Gastrocnemius medialis (tissue), 4 donors: ENCODE results near the gene SLC25A21. TPM values are rescaled to one million over a fixed set of nuclear protein-coding genes. Genes with fewer than 3 reads are reported as not detected.

Source experiments
- ATAC-seq, 2 donors: fragments of 150-250 bp; one replicate each; pipeline ENCODE4 v1.9.1; 2016
- DNase-seq, 2 donors: peaks; one replicate each; pipeline ENCODE4 v3.0.0-alpha.2; 2019
- H3K27ac ChIP-seq, 4 donors: fragments of 200-600 bp; sonication (generic); 1 replicate in 1 of 4; 2 replicates in 3 of 4; pipeline ENCODE4 v1.5.1; 2016 to 2018; ENCODE audit warnings: mild to moderate bottlenecking in 2 of 4, moderate library complexity in 1 of 4
- H3K27me3 ChIP-seq, 3 donors: fragments of 200-600 bp; sonication (generic) in 2 of 3; 1 replicate in 1 of 3; 2 replicates in 2 of 3; pipeline versions ENCODE4 v1.5.1 to v1.6.0; 2016 to 2019; ENCODE audit warnings: mild to moderate bottlenecking in 1 of 3, moderate library complexity in 1 of 3
- H3K36me3 ChIP-seq, 2 donors: fragments of 200-600 bp; sonication (generic) in 1 of 2; one replicate each; pipeline ENCODE4 v1.5.1; 2017 to 2018
- H3K4me1 ChIP-seq, 2 donors: fragments of 200-600 bp; sonication (generic) in 1 of 2; one replicate each; pipeline ENCODE4 v1.5.1; 2016 to 2017; ENCODE audit warnings: mild to moderate bottlenecking in 2 of 2
- H3K4me3 ChIP-seq, 4 donors: fragments of 200-600 bp; sonication (generic) in 3 of 4; 1 replicate in 1 of 4; 2 replicates in 3 of 4; pipeline ENCODE4 v1.5.1; 2016 to 2019; ENCODE audit warnings: mild to moderate bottlenecking in 2 of 4
- H3K9me3 ChIP-seq, 3 donors: fragments of 200-600 bp; sonication (generic) in 2 of 3; 1 replicate in 1 of 3; 2 replicates in 2 of 3; pipeline ENCODE4 v1.5.1; 2016 to 2019
- CTCF ChIP-seq, 5 experiments: fragments of 450-650 bp in 3 of 5; fragments of 200-600 bp in 2 of 5; sonication (generic) in 2 of 5; IDR thresholded peaks in 4 of 5; conservative IDR thresholded peaks in 1 of 5; 1 replicate in 4 of 5; 2 replicates in 1 of 5; pipeline ENCODE4 v1.5.1; 2016 to 2019; ENCODE audit warnings: antibody characterized with exemption in 5 of 5, mild to moderate bottlenecking in 3 of 5, moderate library complexity in 3 of 5
- POLR2A ChIP-seq, 2 donors: fragments of 450-650 bp; IDR thresholded peaks; one replicate each; pipeline ENCODE4 v1.6.1; 2017; ENCODE audit warnings: antibody characterized with exemption in 2 of 2, mild to moderate bottlenecking in 2 of 2, moderate library complexity in 2 of 2
- in situ Hi-C, 4 donors: fragments of 200-750 bp; cut with MboI; loops; one replicate each; pipeline versions ENCODE4 v1.15.0 to v1.8.0; 2017; ENCODE audit warnings: low sequenced_read_pairs in 4 of 4
- intact Hi-C: fragments of 100-400 bp; cut with DNase I; formaldehyde crosslinking; loops from one replicate; pipeline ENCODE4 v1.15.1; 2023; ENCODE audit warnings: low total_unique reads
- total RNA-seq, 4 donors: library from RNA; depleted of rRNA; stranded (reverse); fragments of >200 nt; gene quantifications; one replicate each; pipeline versions ENCODE4 v1.1.0 to v1.2.3, GENCODE V29; 2016

The SLC25A21 gene
- total RNA-seq, 4 donors from 2014 or later: 1.9 TPM; not detected in 3

DNA sequence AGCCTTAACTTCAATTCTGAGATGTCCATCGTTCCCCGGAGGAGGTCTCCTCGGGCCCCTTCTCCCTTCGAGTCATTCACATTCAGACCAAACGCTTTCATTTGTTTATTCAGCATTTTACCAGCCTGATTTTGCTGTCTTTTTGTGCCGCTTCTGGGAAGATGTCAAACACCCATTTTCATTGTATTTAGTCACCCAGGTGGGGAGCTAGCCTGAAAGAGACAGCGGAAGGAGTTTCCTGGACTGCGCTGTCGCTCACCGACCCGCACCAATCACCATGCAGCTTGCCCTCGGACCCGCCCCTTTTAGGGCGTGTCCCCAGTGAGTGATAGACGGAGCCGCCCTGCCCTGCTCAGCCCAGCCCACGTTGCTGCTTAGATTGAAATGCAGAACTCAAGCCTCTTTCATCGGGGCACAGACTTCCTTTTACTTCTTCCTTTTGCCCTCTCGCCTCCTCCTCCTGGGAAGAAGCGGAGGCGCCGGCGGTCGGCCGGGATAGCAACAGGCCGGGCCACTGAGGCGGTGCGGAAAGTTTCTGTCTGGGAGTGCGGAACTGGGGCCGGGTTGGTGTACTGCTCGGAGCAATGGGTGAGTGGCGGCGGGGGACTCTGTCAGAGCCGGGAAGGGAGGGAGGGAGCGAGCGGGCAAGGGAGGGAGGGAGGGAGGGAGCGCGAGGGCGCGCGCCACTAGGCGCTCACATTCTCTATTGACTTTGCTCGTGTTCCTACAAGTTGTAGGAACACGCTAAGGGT is 510.7 kb downstream of the SLC25A21 start, which contains the start of gene PAX9:
PAX9 (plus strand) TSS at position 355 of the 752 bp plus-strand sequence; CDS start at position 585, 230 bp downstream.
- H3K27ac ChIP-seq: no peak within 1 kb of the TSS
- no peaks in the 10 kb centered on the region for H3K9me3 ChIP-seq
- H3K4me3 ChIP-seq: peak within 1 kb of the TSS; percentile 27 to 51 (median 44)
- intact Hi-C loops (no loop called here), in situ Hi-C loops (loop anchor here in 3 of 4 donors (25.0 kb wide), 3 partner anchors 276 to 951 kb away; partner anchors contain the start of genes FOXA1 (in 1 of the 3) and TTC6 (in 1 of the 3))
- TF ChIP-seq POLR2A (IDR thresholded peaks at IDR 0.05): no peak
- no peak for TF ChIP-seq CTCF (IDR thresholded peaks at IDR 0.05 in 4 of 5, conservative IDR thresholded peaks at IDR 0.05 in 1 of 5)
- H3K27me3 ChIP-seq: peaks cover 96 to 100% (median 100%) of the 10 kb centered on the region in 3 donors
- ATAC-seq (peak; percentile 90 to 92), DNase-seq (peak; percentile 48 to 63)
- H3K4me1 ChIP-seq: peaks cover 26 to 45% of the 10 kb centered on the region in 2 donors
- no peaks in the 10 kb centered on the region for H3K36me3 ChIP-seq

DNA sequence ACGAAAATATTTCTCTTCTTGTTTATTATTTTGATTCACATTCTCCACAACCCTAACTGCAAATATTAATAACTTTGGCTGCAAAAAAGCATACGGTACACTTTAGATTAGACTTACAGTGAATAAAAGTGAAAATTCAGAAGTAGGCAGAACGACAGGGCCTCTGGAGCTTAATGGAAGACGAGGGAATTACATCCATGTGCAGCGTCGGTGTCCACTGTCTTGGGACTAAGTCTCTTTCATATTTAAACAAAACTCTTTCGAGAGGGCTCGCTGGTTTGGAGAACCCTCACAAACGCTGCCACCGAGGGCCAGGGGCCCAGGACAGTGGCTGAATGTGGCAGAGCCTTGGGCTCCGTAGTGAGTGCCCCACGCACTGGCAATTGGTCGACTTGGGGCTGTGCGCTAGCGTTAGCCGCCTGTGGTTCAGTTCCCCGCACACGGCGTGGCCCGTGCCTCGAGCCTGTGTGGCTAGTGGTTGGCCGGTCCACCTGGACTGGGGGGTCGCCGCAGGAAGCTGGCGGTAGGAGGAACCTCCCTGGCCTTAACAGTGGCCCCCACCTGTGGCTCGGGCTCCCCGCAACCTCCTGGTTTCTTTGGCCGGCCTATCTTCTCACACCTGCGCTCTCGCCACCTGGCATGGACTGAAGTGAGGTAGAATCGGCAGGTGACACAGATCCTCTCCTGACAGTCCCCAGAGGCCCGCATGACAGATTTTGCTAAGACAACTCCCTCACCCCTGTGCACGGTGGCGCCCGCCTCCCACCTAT is 511.5 kb downstream of the SLC25A21 start:
- no peak for ATAC-seq
- in situ Hi-C loops (loop anchor here in 3 of 4 donors (25.0 kb wide), 3 partner anchors 276 to 951 kb away; partner anchors contain the start of genes FOXA1 (in 1 of the 3) and TTC6 (in 1 of the 3)), intact Hi-C loops (no loop called here)
- no peaks in the 10 kb centered on the region for H3K9me3 ChIP-seq
- no peaks in the 10 kb centered on the region for H3K36me3 ChIP-seq
- H3K27me3 ChIP-seq: peaks cover 96 to 100% (median 100%) of the 10 kb centered on the region in 3 donors
- H3K4me1 ChIP-seq: peaks cover 29 to 44% of the 10 kb centered on the region in 2 donors
- DNase-seq: no peak
- H3K27ac ChIP-seq: no peak overlapping the region
- H3K4me3 ChIP-seq: peak overlapping the region; percentile 27 to 51 (median 44)
- TF ChIP-seq POLR2A (IDR thresholded peaks at IDR 0.05): no peak
- TF ChIP-seq CTCF (IDR thresholded peaks at IDR 0.05 in 4 of 5, conservative IDR thresholded peaks at IDR 0.05 in 1 of 5): no peak

- DNase-seq (no peak), ATAC-seq (no peak)
- Histone ChIP-seq H3K4me1 (peaks cover 33 to 44% of the 10 kb centered on the region in 2 donors), H3K9me3 (no peaks in the 10 kb centered on the region), H3K27ac (no peak overlapping the region), H3K27me3 (peaks cover 96 to 100% (median 100%) of the 10 kb centered on the region in 3 donors), H3K4me3 (no peak overlapping the region), H3K36me3 (no peaks in the 10 kb centered on the region)
- in situ Hi-C loops: loop anchor here in 3 of 4 donors (25.0 kb wide), 3 partner anchors 277 to 952 kb away; partner anchors contain the start of genes FOXA1 (in 1 of the 3) and TTC6 (in 1 of the 3)
- TF ChIP-seq CTCF (IDR thresholded peaks at IDR 0.05 in 4 of 5, conservative IDR thresholded peaks at IDR 0.05 in 1 of 5) (no peak), POLR2A (IDR thresholded peaks at IDR 0.05) (no peak)
- intact Hi-C loops: loop anchor here (10.0 kb wide), 1 partner anchor 145 kb away; no protein-coding TSS in a partner anchor
Observed at GRCh38 chr14:36659822-36660735, 512.3 kb downstream of the SLC25A21 start.
